Large intestine (tissue), 3 donors: ENCODE measurements around the gene NCBP1. TPM values are rescaled to one million over a fixed set of nuclear protein-coding genes. Genes with fewer than 3 reads are reported as not detected.
"Not testable (repeated sequence)": the region's sequence is repeated elsewhere in the genome, so short reads cannot be mapped to it uniquely, and the experiment has no call there.

Source experiments
- DNase-seq, 2 donors: peaks; one replicate each; pipeline versions ENCODE4 v3.0.0 to v3.0.0-alpha.2; 2013
- H3K27ac ChIP-seq: one replicate; pipeline ENCODE4 v1.5.1; 2013; ENCODE audit warnings: low read length
- H3K27me3 ChIP-seq: 2 replicates; pipeline ENCODE4 v1.6.1; 2013; ENCODE audit warnings: low read length; ENCODE audit not compliant: control insufficient read depth, insufficient read depth
- H3K36me3 ChIP-seq: 2 replicates; pipeline ENCODE4 v1.6.1; 2013; ENCODE audit warnings: low read length; ENCODE audit not compliant: control insufficient read depth, insufficient read depth
- H3K4me1 ChIP-seq: one replicate; pipeline ENCODE4 v1.6.1; 2013; ENCODE audit warnings: low read length; ENCODE audit not compliant: control insufficient read depth, insufficient read depth
- H3K4me3 ChIP-seq: one replicate; pipeline ENCODE4 v1.5.1; 2013; ENCODE audit warnings: low read length
- H3K9me3 ChIP-seq: one replicate; pipeline ENCODE4 v1.6.1; 2013; ENCODE audit warnings: mild to moderate bottlenecking, low read depth, low read length, moderate library complexity; ENCODE audit not compliant: control insufficient read depth
- WGBS: methylation state at CpG from one replicate; pipeline ENCODE4 v1.1.5; 2013; ENCODE audit warnings: low lambda C conversion rate; ENCODE audit not compliant: insufficient coverage; 5-methylcytosine and 5-hydroxymethylcytosine counted together
- polyA plus RNA-seq: library from polyadenylated mRNA; unstranded; fragments of 120-200 nt; gene quantifications from one replicate; pipeline ENCODE4 v1.2.1, GENCODE V29; 2013

Gene NCBP1
- polyA plus RNA-seq, 1 donor, result 30.7 TPM

- not testable (repeated sequence) for H3K4me3 ChIP-seq, DNase-seq, H3K9me3 ChIP-seq, H3K27ac ChIP-seq, H3K27me3 ChIP-seq, H3K4me1 ChIP-seq
- no CpG with 5 or more reads among the region's 5 CpGs for WGBS
- peaks cover 43% of the 10 kb centered on the region for H3K36me3 ChIP-seq
Observed at GRCh38 chr9:97622483-97622882, 11.1 kb upstream of the NCBP1 start.

- H3K36me3 ChIP-seq, result peaks cover 39% of the 10 kb centered on the region
- no peaks in the 10 kb centered on the region for H3K27me3 ChIP-seq
- no peaks in the 10 kb centered on the region for H3K9me3 ChIP-seq
- no peak overlapping the region for H3K27ac ChIP-seq
- DNase-seq, result peak in 1 of 2 donors; percentile 4
- H3K4me3 ChIP-seq, result no peak overlapping the region
- H3K4me1 ChIP-seq, result no peaks in the 10 kb centered on the region
- no CpG with 5 or more reads among the region's 1 CpG for WGBS
Observed at GRCh38 chr9:97623946-97624345, 9.7 kb upstream of the NCBP1 start.

GRCh38 chr9:97625620-97626019 is 8.0 kb upstream of the NCBP1 start:
- Histone ChIP-seq H3K9me3 (no peaks in the 10 kb centered on the region), H3K27me3 (no peaks in the 10 kb centered on the region), H3K4me3 (no peak overlapping the region), H3K36me3 (peaks cover 37% of the 10 kb centered on the region), H3K27ac (no peak overlapping the region), H3K4me1 (no peaks in the 10 kb centered on the region)
- WGBS, result no CpG with 5 or more reads among the region's 3 CpGs
- no peak for DNase-seq

GRCh38 chr9:97627624-97628023 is 6.0 kb upstream of the NCBP1 start:
- H3K27ac ChIP-seq, result no peak overlapping the region

GRCh38 chr9:97628668-97629067 is 5.0 kb upstream of the NCBP1 start:
- no peaks in the 10 kb centered on the region for H3K27me3 ChIP-seq
- no CpG with 5 or more reads among the region's 3 CpGs for WGBS
- H3K4me1 ChIP-seq, result peaks cover 4% of the 10 kb centered on the region
- no peak for DNase-seq
- no peak overlapping the region for H3K4me3 ChIP-seq
- no peak overlapping the region for H3K27ac ChIP-seq
- H3K36me3 ChIP-seq, result peaks cover 19% of the 10 kb centered on the region
- H3K9me3 ChIP-seq, result no peaks in the 10 kb centered on the region

More at GRCh38 chr9:97627624-97628023, 6.0 kb upstream of the NCBP1 start:
- H3K36me3 ChIP-seq, result peaks cover 22% of the 10 kb centered on the region
- no peak overlapping the region for H3K4me3 ChIP-seq
- no peak for DNase-seq
- H3K27me3 ChIP-seq, result no peaks in the 10 kb centered on the region
- no peaks in the 10 kb centered on the region for H3K9me3 ChIP-seq
- 72% methylated on average over 3 of the region's 5 CpGs for WGBS
- peaks cover 4% of the 10 kb centered on the region for H3K4me1 ChIP-seq

GRCh38 chr9:97629156-97629555 is 4.5 kb upstream of the NCBP1 start:
- Histone ChIP-seq H3K4me3 (no peak overlapping the region), H3K27ac (no peak overlapping the region), H3K9me3 (no peaks in the 10 kb centered on the region), H3K27me3 (no peaks in the 10 kb centered on the region), H3K4me1 (peaks cover 4% of the 10 kb centered on the region), H3K36me3 (peaks cover 14% of the 10 kb centered on the region)
- DNase-seq, result no peak

- Histone ChIP-seq H3K4me1 (peaks cover 4% of the 10 kb centered on the region), H3K27ac (no peak overlapping the region), H3K36me3 (peaks cover 6% of the 10 kb centered on the region), H3K4me3 (no peak overlapping the region), H3K9me3 (no peaks in the 10 kb centered on the region), H3K27me3 (no peaks in the 10 kb centered on the region)
- no peak for DNase-seq
Observed at GRCh38 chr9:97630591-97630990, 3.0 kb upstream of the NCBP1 start.

GRCh38 chr9:97632248-97632984 is 1.2 kb upstream of the NCBP1 start:
- 0% methylated on average over 1 of the region's 27 CpGs for WGBS
- peak in 1 of 2 donors; percentile 32 for DNase-seq
- Histone ChIP-seq H3K9me3 (no peaks in the 10 kb centered on the region), H3K36me3 (peaks cover 2% of the 10 kb centered on the region), H3K4me3 (peak overlapping the region; percentile 94), H3K27ac (peak overlapping the region; percentile 100), H3K4me1 (peaks cover 4% of the 10 kb centered on the region), H3K27me3 (no peaks in the 10 kb centered on the region)

- WGBS, result no CpG with 5 or more reads among the region's 43 CpGs
Observed at GRCh38 chr9:97633859-97634490, 354 bp downstream of the NCBP1 start.

GRCh38 chr9:97635026-97635425 is 1.4 kb downstream of the NCBP1 start:
- no peaks in the 10 kb centered on the region for H3K27me3 ChIP-seq
- H3K9me3 ChIP-seq, result no peaks in the 10 kb centered on the region
- peaks cover 4% of the 10 kb centered on the region for H3K4me1 ChIP-seq
- peaks cover under 1% of the 10 kb centered on the region for H3K36me3 ChIP-seq
- no peak overlapping the region for H3K27ac ChIP-seq
- no peak for DNase-seq
- peak overlapping the region; percentile 94 for H3K4me3 ChIP-seq
- 100% methylated on average over 1 of the region's 7 CpGs for WGBS

More at GRCh38 chr9:97633859-97634490, 354 bp downstream of the NCBP1 start:
- Histone ChIP-seq H3K36me3 (peaks cover 2% of the 10 kb centered on the region), H3K27me3 (no peaks in the 10 kb centered on the region), H3K4me3 (peak overlapping the region; percentile 94), H3K27ac (peak overlapping the region; percentile 100), H3K9me3 (no peaks in the 10 kb centered on the region), H3K4me1 (peaks cover 4% of the 10 kb centered on the region)
- DNase-seq, result peak; percentile 7 to 58

- Histone ChIP-seq H3K27me3 (no peaks in the 10 kb centered on the region), H3K4me3 (no peak overlapping the region), H3K4me1 (peaks cover under 1% of the 10 kb centered on the region), H3K27ac (no peak overlapping the region), H3K36me3 (no peaks in the 10 kb centered on the region), H3K9me3 (no peaks in the 10 kb centered on the region)
- WGBS, result no CpG with 5 or more reads among the region's 3 CpGs
- no peak for DNase-seq
Observed at GRCh38 chr9:97636903-97637302, 3.3 kb downstream of the NCBP1 start.
